HepG2 (cell line): ENCODE measurements around the gene KIAA1217. TPM values are rescaled to one million over a fixed set of nuclear protein-coding genes. Genes with fewer than 3 reads are reported as not detected.

Experiments
- BRCA1 ChIP-seq: sonication (generic); formaldehyde crosslinking; IDR thresholded peaks from 2 replicates; pipeline ENCODE4 v1.4.0; 2020; ENCODE audit warnings: missing genetic modification reagents
- CHD4 ChIP-seq: fragments of 200-600 bp; sonication (generic); IDR thresholded peaks from 2 replicates; pipeline ENCODE4 v1.7.0; 2017; ENCODE audit warnings: mild to moderate bottlenecking, low read length, borderline replicate concordance
- DBP ChIP-seq: sonication (generic); formaldehyde crosslinking; IDR thresholded peaks from 2 replicates; pipeline ENCODE4 v1.4.0; 2020; ENCODE audit warnings: missing genetic modification reagents; ENCODE audit errors: not compliant biosample characterization
- HMG20B ChIP-seq: conservative IDR thresholded peaks from 2 replicates; pipeline ENCODE4 v1.6.1; 2016; ENCODE audit warnings: missing genetic modification reagents, missing compliant biosample characterization
- IRF2 ChIP-seq: IDR thresholded peaks from 2 replicates; pipeline ENCODE4 v1.6.1; 2018; ENCODE audit warnings: missing genetic modification reagents, missing compliant biosample characterization
- KDM5A ChIP-seq: fragments of 200-600 bp; sonication (generic); IDR thresholded peaks from 2 replicates; pipeline ENCODE4 v1.7.0; 2018; ENCODE audit warnings: antibody characterized with exemption, mild to moderate bottlenecking, low read length, borderline replicate concordance
- MAFG ChIP-seq: sonication (generic); formaldehyde crosslinking; IDR thresholded peaks from 2 replicates; pipeline ENCODE4 v1.5.1; 2020; ENCODE audit warnings: mild to moderate bottlenecking, missing genetic modification reagents
- MED1 ChIP-seq: sonication (generic); formaldehyde crosslinking; IDR thresholded peaks from 2 replicates; pipeline ENCODE4 v1.4.0; 2020; ENCODE audit warnings: missing genetic modification reagents
- NFE2 ChIP-seq: sonication (generic); formaldehyde crosslinking; IDR thresholded peaks from 2 replicates; pipeline ENCODE4 v1.4.0; 2020; ENCODE audit warnings: missing genetic modification reagents
- SRSF9 ChIP-seq: fragments of 200-400 bp; formaldehyde crosslinking; IDR thresholded peaks from 2 replicates; pipeline ENCODE4 v1.6.1; 2018; ENCODE audit warnings: borderline replicate concordance, mild to moderate bottlenecking, low read depth, low read length; ENCODE audit not compliant: insufficient read depth, poor library complexity, severe bottlenecking
- SRY ChIP-seq: sonication (generic); formaldehyde crosslinking; IDR thresholded peaks from 2 replicates; pipeline ENCODE4 v1.8.0; 2022; ENCODE audit warnings: mild to moderate bottlenecking, missing genetic modification reagents
- TCF7L2 ChIP-seq: IDR thresholded peaks from 2 replicates; pipeline ENCODE4 v1.6.1; 2011; ENCODE audit warnings: mild to moderate bottlenecking, low read depth, low read length, moderate library complexity
- ZFP36L2 ChIP-seq: sonication (generic); formaldehyde crosslinking; IDR thresholded peaks from 2 replicates; pipeline ENCODE4 v1.4.0; 2020; ENCODE audit warnings: missing genetic modification reagents
- ZNF354B ChIP-seq: sonication (generic); formaldehyde crosslinking; IDR thresholded peaks from 2 replicates; pipeline ENCODE4 v1.8.0; 2022; ENCODE audit warnings: mild to moderate bottlenecking, missing genetic modification reagents
- ZNF547 ChIP-seq: sonication (generic); formaldehyde crosslinking; IDR thresholded peaks from 2 replicates; pipeline ENCODE4 v1.5.1; 2020; ENCODE audit warnings: mild to moderate bottlenecking, missing genetic modification reagents
- ZNF792 ChIP-seq: IDR thresholded peaks from 2 replicates; pipeline ENCODE4 v1.6.1; 2016
- polyA plus RNA-seq, 8 experiments: library from polyadenylated mRNA; depleted of rRNA in 3 of 8; stranded (reverse) in 7 of 8; unstranded in 1 of 8; fragments of >200 nt; fragmentation: Illumina TruSeq in 4 of 8; extraction: Trizol in 4 of 8; gene quantifications; 2 replicates each; pipeline versions ENCODE4 v1.2.1 to v1.2.3, GENCODE V29; 2011 to 2016; ENCODE audit warnings: low read depth in 4 of 8, missing spikeins in 1 of 8, mixed read lengths in 1 of 8; ENCODE audit not compliant: insufficient read depth in 1 of 8
- total RNA-seq, 5 experiments: library from RNA; depleted of rRNA; stranded (reverse); fragments of >200 nt; fragmentation: Illumina TruSeq; extraction: Trizol; gene quantifications; 2 replicates each; pipeline ENCODE4 v1.2.3, GENCODE V29; 2016; ENCODE audit warnings: low read depth in 1 of 5
- TF ChIP-seq, protein P1 (sequence below): sonication (generic); formaldehyde crosslinking; IDR thresholded peaks from 2 replicates; pipeline ENCODE4 v1.8.0; 2022; ENCODE audit warnings: mild to moderate bottlenecking, missing genetic modification reagents, borderline replicate concordance
- TF ChIP-seq, protein P2 (sequence below): sonication (generic); formaldehyde crosslinking; IDR thresholded peaks from 2 replicates; pipeline ENCODE4 v1.8.1; 2023; ENCODE audit warnings: mild to moderate bottlenecking, missing genetic modification reagents
- TF ChIP-seq, protein P3 (sequence below), 2 experiments: sonication (generic) in 1 of 2; formaldehyde crosslinking in 1 of 2; IDR thresholded peaks; 2 replicates each; pipeline versions ENCODE4 v1.5.1 to v1.6.1; 2011 to 2020; ENCODE audit warnings: borderline replicate concordance in 1 of 2, low read depth in 1 of 2, low read length in 1 of 2, mild to moderate bottlenecking in 1 of 2, missing genetic modification reagents in 1 of 2, moderate library complexity in 1 of 2
- TF ChIP-seq, protein P4 (sequence below): sonication (generic); formaldehyde crosslinking; IDR thresholded peaks from 2 replicates; pipeline ENCODE4 v1.9.0; 2021; ENCODE audit warnings: missing genetic modification reagents, borderline replicate concordance

The KIAA1217 gene
- total and polyA plus RNA-seq, 2 of the 13 experiments (the other 11 are each of a cell fraction or from before 2014, with no cell fraction given): 4.6 to 10.9 TPM

GRCh38 chr10:24465891-24466818 lies 257.2 kb downstream of the KIAA1217 start (continued):
- TF ChIP-seq IRF2: 0 out of 2 replicates have a peak, but pooled peaks have one; percentile 17
- TF ChIP-seq, protein P1, sequence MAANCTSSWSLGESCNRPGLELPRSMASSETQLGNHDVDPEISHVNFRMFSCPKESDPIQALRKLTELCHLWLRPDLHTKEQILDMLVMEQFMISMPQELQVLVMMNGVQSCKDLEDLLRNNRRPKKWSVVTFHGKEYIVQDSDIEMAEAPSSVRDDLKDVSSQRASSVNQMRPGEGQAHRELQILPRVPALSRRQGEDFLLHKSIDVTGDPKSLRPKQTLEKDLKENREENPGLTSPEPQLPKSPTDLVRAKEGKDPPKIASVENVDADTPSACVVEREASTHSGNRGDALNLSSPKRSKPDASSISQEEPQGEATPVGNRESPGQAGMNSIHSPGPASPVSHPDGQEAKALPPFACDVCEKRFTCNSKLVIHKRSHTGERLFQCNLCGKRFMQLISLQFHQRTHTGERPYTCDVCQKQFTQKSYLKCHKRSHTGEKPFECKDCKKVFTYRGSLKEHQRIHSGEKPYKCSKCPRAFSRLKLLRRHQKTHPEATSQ (CRISPR knock-in tag): no peak
- no peak for TF ChIP-seq ZNF547
- TF ChIP-seq NFE2 (CRISPR knock-in tag): peak; percentile 68; the same call in 1 of the 2 replicates
- TF ChIP-seq ZFP36L2 (CRISPR knock-in tag): no peak
- no peak for TF ChIP-seq CHD4
- TF ChIP-seq, protein P2, sequence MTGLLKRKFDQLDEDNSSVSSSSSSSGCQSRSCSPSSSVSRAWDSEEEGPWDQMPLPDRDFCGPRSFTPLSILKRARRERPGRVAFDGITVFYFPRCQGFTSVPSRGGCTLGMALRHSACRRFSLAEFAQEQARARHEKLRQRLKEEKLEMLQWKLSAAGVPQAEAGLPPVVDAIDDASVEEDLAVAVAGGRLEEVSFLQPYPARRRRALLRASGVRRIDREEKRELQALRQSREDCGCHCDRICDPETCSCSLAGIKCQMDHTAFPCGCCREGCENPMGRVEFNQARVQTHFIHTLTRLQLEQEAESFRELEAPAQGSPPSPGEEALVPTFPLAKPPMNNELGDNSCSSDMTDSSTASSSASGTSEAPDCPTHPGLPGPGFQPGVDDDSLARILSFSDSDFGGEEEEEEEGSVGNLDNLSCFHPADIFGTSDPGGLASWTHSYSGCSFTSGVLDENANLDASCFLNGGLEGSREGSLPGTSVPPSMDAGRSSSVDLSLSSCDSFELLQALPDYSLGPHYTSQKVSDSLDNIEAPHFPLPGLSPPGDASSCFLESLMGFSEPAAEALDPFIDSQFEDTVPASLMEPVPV: no peak
- TF ChIP-seq MAFG: no peak
- TF ChIP-seq HMG20B: no peak
- TF ChIP-seq SRY (CRISPR knock-in tag): no peak
- TF ChIP-seq ZNF792 (CRISPR knock-in tag): 0 out of 2 replicates have a peak, but pooled peaks have one; percentile 26
- TF ChIP-seq TCF7L2: no peak
- peak; percentile 62 for TF ChIP-seq MED1 (CRISPR knock-in tag)
- no peak for TF ChIP-seq SRSF9
- no peak for TF ChIP-seq DBP (CRISPR knock-in tag)
- TF ChIP-seq KDM5A: peak; percentile 23; the same call in 1 of the 2 replicates
- TF ChIP-seq ZNF354B: no peak
- TF ChIP-seq, protein P3, sequence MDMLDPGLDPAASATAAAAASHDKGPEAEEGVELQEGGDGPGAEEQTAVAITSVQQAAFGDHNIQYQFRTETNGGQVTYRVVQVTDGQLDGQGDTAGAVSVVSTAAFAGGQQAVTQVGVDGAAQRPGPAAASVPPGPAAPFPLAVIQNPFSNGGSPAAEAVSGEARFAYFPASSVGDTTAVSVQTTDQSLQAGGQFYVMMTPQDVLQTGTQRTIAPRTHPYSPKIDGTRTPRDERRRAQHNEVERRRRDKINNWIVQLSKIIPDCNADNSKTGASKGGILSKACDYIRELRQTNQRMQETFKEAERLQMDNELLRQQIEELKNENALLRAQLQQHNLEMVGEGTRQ (IDR thresholded peaks at IDR 0.05; ENCODE audit: low read depth, low read length): no peak
- TF ChIP-seq, protein P3 (CRISPR knock-in tag; IDR thresholded peaks at IDR 0.05; ENCODE audit: borderline replicate concordance): no peak
- TF ChIP-seq, protein P4, sequence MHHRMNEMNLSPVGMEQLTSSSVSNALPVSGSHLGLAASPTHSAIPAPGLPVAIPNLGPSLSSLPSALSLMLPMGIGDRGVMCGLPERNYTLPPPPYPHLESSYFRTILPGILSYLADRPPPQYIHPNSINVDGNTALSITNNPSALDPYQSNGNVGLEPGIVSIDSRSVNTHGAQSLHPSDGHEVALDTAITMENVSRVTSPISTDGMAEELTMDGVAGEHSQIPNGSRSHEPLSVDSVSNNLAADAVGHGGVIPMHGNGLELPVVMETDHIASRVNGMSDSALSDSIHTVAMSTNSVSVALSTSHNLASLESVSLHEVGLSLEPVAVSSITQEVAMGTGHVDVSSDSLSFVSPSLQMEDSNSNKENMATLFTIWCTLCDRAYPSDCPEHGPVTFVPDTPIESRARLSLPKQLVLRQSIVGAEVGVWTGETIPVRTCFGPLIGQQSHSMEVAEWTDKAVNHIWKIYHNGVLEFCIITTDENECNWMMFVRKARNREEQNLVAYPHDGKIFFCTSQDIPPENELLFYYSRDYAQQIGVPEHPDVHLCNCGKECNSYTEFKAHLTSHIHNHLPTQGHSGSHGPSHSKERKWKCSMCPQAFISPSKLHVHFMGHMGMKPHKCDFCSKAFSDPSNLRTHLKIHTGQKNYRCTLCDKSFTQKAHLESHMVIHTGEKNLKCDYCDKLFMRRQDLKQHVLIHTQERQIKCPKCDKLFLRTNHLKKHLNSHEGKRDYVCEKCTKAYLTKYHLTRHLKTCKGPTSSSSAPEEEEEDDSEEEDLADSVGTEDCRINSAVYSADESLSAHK (CRISPR knock-in tag): no peak
- TF ChIP-seq BRCA1 (CRISPR knock-in tag): peak; percentile 66; the same call in 1 of the 2 replicates
